Measurements from ENCODE around the gene TEX26. TPM values are rescaled to one million over a fixed set of nuclear protein-coding genes. Genes with fewer than 3 reads are reported as not detected.

Gene TEX26
- total and polyA plus RNA-seq, 9 of the 15 experiments (the other 6 are each of a cell fraction or from before 2014, with no cell fraction given) = not detected

DNA sequence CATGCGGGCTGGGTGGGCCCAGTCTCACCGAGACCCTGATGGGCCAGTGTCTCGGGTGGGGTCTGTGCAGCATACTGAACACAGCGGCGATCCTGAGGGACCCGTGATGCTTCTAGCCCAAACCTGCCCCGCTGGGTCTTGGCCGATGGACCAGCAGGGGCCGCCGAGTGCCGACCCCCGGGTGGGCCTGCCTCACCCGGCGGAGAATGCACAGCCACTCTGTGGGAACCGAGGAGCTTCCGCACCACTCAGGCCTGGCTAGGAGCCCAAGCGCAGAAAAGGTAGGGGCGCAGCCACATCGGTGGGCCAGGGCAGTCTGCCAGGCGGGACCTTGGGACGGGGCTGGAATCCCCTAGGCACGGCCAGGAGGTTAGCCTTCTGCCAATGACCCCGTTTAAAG, 72.6 kb downstream of the TEX26 start:
- no peak overlapping the region for H3K27ac ChIP-seq (ENCODE audit: extremely low read depth, low read depth, low read length)
- H3K27me3 ChIP-seq (ENCODE audit: control insufficient read depth in 2 of 2, insufficient read depth in 2 of 2, low read length in 2 of 2) = peaks cover 4 to 14% of the 10 kb centered on the region in 2 experiments; a peak in 3 of 5 replicates
- no peak overlapping the region for H3K9ac ChIP-seq (ENCODE audit: insufficient read depth in 1 of 2, low read depth in 2 of 2, low read length in 2 of 2)
- H3K4me2 ChIP-seq (ENCODE audit: insufficient read depth, low read length) = no peak overlapping the region
- no peaks in the 10 kb centered on the region for H3K9me3 ChIP-seq (replicated peaks; ENCODE audit: control insufficient read depth, insufficient read depth, low read depth, low read length)
- CTCF ChIA-PET (ENCODE audit: low intra/inter-chr PET ratio) = no interaction called here
- no TSS peak for BruUV-seq (replicated peaks)
- FAIRE-seq (no peak), DNase-seq (ENCODE audit: extremely low read depth in 1 of 4, low spot score in 3 of 4) (no peak), ATAC-seq (no peak)
- WGBS (ENCODE audit: insufficient coverage, low coverage, missing lambda C conversion rate) = 0% methylated on average over 12 of the region's 23 CpGs
- H3K36me3 ChIP-seq (ENCODE audit: control insufficient read depth, insufficient read depth, low read length) = no peaks in the 10 kb centered on the region
- H4K20me1 ChIP-seq (replicated peaks; ENCODE audit: control insufficient read depth, insufficient read depth, low read length) = no peaks in the 10 kb centered on the region
- in situ Hi-C loops (cut with MboI) = no loop called here
- H3K4me3 ChIP-seq = no peak overlapping the region
- H3K9me1 ChIP-seq (ENCODE audit: control insufficient read depth, insufficient read depth, low read length) = no peaks in the 10 kb centered on the region
- POLR2A ChIA-PET = no interaction called here
- intact Hi-C loops (cut with micrococcal nuclease) = no loop called here
- H3K79me2 ChIP-seq (ENCODE audit: control insufficient read depth, insufficient read depth, low read length) = no peaks in the 10 kb centered on the region
- no peak overlapping the region for H2AFZ ChIP-seq (ENCODE audit: low read depth, low read length)
- no peaks in the 10 kb centered on the region for H3K4me1 ChIP-seq (replicated peaks in 1 of 2; ENCODE audit: control insufficient read depth in 2 of 2, insufficient read depth in 2 of 2, low read length in 2 of 2)
- TF ChIP-seq PCBP1 (IDR thresholded peaks at IDR 0.05; ENCODE audit: low read depth, low read length, poor library complexity, severe bottlenecking) (no peak), RNF2 (IDR thresholded peaks at IDR 0.05) (no peak), ZNF75A (CRISPR knock-in tag; IDR thresholded peaks at IDR 0.05) (no peak), TAL1 (IDR thresholded peaks at IDR 0.05) (no peak), SRSF3 (IDR thresholded peaks at IDR 0.05; ENCODE audit: insufficient read depth, low read length) (no peak), FOSL1 (tag; conservative IDR thresholded peaks at IDR 0.05) (no peak), E2F3 (CRISPR knock-in tag; IDR thresholded peaks at IDR 0.05) (no peak), ZNF354B (CRISPR knock-in tag; IDR thresholded peaks at IDR 0.05) (no peak), ZNF174 (CRISPR knock-in tag; IDR thresholded peaks at IDR 0.05) (no peak), OTX1 (CRISPR knock-in tag; IDR thresholded peaks at IDR 0.05) (no peak), TAF9B (IDR thresholded peaks at IDR 0.05; ENCODE audit: partially characterized antibody) (no peak)
- TF ChIP-seq, protein P1, sequence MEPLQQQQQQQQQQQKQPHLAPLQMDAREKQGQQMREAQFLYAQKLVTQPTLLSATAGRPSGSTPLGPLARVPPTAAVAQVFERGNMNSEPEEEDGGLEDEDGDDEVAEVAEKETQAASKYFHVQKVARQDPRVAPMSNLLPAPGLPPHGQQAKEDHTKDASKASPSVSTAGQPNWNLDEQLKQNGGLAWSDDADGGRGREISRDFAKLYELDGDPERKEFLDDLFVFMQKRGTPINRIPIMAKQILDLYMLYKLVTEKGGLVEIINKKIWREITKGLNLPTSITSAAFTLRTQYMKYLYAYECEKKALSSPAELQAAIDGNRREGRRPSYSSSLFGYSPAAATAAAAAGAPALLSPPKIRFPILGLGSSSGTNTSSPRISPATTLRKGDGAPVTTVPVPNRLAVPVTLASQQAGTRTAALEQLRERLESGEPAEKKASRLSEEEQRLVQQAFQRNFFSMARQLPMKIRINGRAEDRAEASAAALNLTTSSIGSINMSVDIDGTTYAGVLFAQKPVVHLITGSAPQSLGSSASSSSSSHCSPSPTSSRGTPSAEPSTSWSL (CRISPR knock-in tag; IDR thresholded peaks at IDR 0.05; ENCODE audit: borderline replicate concordance) = no peak
- TF ChIP-seq, protein P2, sequence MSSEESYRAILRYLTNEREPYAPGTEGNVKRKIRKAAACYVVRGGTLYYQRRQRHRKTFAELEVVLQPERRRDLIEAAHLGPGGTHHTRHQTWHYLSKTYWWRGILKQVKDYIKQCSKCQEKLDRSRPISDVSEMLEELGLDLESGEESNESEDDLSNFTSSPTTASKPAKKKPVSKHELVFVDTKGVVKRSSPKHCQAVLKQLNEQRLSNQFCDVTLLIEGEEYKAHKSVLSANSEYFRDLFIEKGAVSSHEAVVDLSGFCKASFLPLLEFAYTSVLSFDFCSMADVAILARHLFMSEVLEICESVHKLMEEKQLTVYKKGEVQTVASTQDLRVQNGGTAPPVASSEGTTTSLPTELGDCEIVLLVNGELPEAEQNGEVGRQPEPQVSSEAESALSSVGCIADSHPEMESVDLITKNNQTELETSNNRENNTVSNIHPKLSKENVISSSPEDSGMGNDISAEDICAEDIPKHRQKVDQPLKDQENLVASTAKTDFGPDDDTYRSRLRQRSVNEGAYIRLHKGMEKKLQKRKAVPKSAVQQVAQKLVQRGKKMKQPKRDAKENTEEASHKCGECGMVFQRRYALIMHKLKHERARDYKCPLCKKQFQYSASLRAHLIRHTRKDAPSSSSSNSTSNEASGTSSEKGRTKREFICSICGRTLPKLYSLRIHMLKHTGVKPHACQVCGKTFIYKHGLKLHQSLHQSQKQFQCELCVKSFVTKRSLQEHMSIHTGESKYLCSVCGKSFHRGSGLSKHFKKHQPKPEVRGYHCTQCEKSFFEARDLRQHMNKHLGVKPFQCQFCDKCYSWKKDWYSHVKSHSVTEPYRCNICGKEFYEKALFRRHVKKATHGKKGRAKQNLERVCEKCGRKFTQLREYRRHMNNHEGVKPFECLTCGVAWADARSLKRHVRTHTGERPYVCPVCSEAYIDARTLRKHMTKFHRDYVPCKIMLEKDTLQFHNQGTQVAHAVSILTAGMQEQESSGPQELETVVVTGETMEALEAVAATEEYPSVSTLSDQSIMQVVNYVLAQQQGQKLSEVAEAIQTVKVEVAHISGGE (CRISPR knock-in tag; IDR thresholded peaks at IDR 0.05) = no peak
- TF ChIP-seq, protein P3, sequence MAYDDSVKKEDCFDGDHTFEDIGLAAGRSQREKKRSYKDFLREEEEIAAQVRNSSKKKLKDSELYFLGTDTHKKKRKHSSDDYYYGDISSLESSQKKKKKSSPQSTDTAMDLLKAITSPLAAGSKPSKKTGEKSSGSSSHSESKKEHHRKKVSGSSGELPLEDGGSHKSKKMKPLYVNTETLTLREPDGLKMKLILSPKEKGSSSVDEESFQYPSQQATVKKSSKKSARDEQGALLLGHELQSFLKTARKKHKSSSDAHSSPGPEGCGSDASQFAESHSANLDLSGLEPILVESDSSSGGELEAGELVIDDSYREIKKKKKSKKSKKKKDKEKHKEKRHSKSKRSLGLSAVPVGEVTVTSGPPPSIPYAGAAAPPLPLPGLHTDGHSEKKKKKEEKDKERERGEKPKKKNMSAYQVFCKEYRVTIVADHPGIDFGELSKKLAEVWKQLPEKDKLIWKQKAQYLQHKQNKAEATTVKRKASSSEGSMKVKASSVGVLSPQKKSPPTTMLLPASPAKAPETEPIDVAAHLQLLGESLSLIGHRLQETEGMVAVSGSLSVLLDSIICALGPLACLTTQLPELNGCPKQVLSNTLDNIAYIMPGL (CRISPR knock-in tag; IDR thresholded peaks at IDR 0.05) = no peak
- TF ChIP-seq, protein P4, sequence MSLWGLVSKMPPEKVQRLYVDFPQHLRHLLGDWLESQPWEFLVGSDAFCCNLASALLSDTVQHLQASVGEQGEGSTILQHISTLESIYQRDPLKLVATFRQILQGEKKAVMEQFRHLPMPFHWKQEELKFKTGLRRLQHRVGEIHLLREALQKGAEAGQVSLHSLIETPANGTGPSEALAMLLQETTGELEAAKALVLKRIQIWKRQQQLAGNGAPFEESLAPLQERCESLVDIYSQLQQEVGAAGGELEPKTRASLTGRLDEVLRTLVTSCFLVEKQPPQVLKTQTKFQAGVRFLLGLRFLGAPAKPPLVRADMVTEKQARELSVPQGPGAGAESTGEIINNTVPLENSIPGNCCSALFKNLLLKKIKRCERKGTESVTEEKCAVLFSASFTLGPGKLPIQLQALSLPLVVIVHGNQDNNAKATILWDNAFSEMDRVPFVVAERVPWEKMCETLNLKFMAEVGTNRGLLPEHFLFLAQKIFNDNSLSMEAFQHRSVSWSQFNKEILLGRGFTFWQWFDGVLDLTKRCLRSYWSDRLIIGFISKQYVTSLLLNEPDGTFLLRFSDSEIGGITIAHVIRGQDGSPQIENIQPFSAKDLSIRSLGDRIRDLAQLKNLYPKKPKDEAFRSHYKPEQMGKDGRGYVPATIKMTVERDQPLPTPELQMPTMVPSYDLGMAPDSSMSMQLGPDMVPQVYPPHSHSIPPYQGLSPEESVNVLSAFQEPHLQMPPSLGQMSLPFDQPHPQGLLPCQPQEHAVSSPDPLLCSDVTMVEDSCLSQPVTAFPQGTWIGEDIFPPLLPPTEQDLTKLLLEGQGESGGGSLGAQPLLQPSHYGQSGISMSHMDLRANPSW (CRISPR knock-in tag; IDR thresholded peaks at IDR 0.05) = no peak

Data from K562 (cell line).